Measurements from ENCODE around the gene EP300. TPM values are rescaled to one million over a fixed set of nuclear protein-coding genes. Genes with fewer than 3 reads are reported as not detected.
A peak's percentile ranks its signal among the peaks of the same experiment; 100 is the strongest.
"Not testable (repeated sequence)": the region's sequence is repeated elsewhere in the genome, so short reads cannot be mapped to it uniquely, and the experiment has no call there.

EP300 gene
- total RNA-seq, 1 donor from 2014 or later = 89.2 TPM

DNA sequence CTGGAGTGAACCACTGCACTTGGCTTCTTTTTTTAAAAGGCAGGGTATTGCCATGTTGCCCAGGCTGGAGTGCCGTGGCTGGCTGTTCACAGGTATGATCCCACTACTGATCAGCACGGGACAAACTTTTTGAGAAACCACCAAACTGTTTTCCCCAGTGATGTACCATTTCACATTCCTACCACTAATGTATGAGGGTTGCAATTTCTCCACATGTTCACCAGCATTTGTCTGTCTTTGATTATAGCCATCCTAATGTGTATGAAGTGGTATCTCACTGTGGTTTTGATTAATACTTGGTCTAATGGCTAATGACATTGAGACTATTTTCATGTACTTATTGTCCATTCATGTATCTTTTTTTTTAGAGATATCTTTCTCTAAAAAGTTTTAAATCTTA, 41.5 kb upstream of the EP300 start:
- Mint-ChIP-seq H3K27me3 (ENCODE audit: low read depth) (no peaks in the 10 kb centered on the region), H3K36me3 (ENCODE audit: low read depth) (no peaks in the 10 kb centered on the region), H3K9me3 (no peaks in the 10 kb centered on the region), H3K4me1 (peaks cover 12% of the 10 kb centered on the region), H3K4me3 (no peak overlapping the region), H3K27ac (ENCODE audit: unreplicated experiment) (no peak overlapping the region)
- TF ChIP-seq, protein P1, sequence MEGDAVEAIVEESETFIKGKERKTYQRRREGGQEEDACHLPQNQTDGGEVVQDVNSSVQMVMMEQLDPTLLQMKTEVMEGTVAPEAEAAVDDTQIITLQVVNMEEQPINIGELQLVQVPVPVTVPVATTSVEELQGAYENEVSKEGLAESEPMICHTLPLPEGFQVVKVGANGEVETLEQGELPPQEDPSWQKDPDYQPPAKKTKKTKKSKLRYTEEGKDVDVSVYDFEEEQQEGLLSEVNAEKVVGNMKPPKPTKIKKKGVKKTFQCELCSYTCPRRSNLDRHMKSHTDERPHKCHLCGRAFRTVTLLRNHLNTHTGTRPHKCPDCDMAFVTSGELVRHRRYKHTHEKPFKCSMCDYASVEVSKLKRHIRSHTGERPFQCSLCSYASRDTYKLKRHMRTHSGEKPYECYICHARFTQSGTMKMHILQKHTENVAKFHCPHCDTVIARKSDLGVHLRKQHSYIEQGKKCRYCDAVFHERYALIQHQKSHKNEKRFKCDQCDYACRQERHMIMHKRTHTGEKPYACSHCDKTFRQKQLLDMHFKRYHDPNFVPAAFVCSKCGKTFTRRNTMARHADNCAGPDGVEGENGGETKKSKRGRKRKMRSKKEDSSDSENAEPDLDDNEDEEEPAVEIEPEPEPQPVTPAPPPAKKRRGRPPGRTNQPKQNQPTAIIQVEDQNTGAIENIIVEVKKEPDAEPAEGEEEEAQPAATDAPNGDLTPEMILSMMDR (conservative IDR thresholded peaks at IDR 0.05) = peak; percentile 30
- DNase-seq (ENCODE audit: low read depth, low spot score) = no peak

DNA sequence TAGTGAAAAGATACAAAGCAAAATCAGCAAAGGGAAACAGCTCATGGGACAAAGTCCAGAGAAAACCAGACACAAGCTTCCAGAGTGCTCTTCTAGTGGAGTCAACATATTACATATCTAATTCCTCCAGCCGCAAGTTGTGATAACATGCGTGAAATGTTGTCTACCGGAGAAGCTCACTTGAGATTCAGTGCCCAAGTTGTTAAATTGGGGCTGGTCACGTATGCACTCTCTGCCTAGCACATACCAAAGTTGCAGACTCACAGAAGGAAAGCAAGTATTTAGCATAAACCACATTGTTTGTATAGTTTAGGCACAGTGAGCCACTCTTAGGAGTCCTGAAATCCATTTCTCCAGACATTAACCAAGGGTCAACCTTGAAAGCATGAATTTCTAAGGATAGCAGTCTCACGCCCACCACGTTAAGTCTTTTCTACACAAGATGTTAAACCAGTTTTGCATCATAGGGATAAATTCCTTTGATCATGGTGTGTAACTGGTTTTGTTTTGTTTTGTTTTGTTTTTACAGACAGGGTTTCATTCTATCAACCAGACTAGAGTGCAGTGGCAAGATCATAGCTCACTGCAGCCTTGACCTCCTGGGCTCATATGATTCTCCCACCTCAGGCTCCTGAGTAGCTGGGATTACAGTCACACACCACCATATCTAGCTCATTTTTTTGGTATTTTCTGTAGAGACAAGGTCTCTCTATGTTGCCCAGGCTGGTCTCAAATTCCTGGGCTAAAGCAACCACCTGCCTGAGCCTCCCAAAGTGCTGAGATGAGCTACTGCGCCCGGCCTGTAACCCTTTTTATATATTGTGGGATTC, 39.5 kb upstream of the EP300 start:
- H3K27me3 Mint-ChIP-seq (ENCODE audit: low read depth) = no peaks in the 10 kb centered on the region
- DNase-seq (ENCODE audit: low read depth, low spot score) = no peak
- H3K4me1 Mint-ChIP-seq = peaks cover 12% of the 10 kb centered on the region
- H3K27ac Mint-ChIP-seq (ENCODE audit: unreplicated experiment) = no peak overlapping the region
- TF ChIP-seq, protein P1 (conservative IDR thresholded peaks at IDR 0.05) = no peak
- no peaks in the 10 kb centered on the region for H3K36me3 Mint-ChIP-seq (ENCODE audit: low read depth)
- H3K4me3 Mint-ChIP-seq = no peak overlapping the region
- H3K9me3 Mint-ChIP-seq = no peaks in the 10 kb centered on the region

DNA sequence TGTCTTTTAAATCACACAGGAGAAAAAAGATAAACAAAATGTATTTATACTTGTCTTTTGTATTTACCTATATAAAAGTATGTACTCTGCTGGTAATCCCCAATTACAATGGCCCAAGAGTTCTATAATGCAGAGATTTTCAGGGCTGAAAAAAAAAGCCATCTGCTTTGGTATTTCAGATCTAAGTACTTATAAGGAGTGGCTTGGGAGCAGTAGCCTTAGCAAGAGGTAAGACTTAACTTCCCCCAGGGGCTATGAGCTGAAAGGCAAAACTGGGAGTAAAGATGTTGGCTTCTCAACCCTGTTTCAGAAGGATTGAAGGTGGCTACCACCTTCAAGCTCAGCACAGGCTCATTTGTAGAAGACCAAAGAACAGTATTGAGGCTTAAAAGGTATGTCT, 35.3 kb upstream of the EP300 start:
- Mint-ChIP-seq H3K36me3 (ENCODE audit: low read depth) (no peaks in the 10 kb centered on the region), H3K4me1 (peaks cover 2% of the 10 kb centered on the region), H3K27me3 (ENCODE audit: low read depth) (no peaks in the 10 kb centered on the region), H3K9me3 (no peaks in the 10 kb centered on the region), H3K27ac (ENCODE audit: unreplicated experiment) (no peak overlapping the region), H3K4me3 (no peak overlapping the region)
- no peak for DNase-seq (ENCODE audit: low read depth, low spot score)
- TF ChIP-seq, protein P1 (conservative IDR thresholded peaks at IDR 0.05) = no peak

DNA sequence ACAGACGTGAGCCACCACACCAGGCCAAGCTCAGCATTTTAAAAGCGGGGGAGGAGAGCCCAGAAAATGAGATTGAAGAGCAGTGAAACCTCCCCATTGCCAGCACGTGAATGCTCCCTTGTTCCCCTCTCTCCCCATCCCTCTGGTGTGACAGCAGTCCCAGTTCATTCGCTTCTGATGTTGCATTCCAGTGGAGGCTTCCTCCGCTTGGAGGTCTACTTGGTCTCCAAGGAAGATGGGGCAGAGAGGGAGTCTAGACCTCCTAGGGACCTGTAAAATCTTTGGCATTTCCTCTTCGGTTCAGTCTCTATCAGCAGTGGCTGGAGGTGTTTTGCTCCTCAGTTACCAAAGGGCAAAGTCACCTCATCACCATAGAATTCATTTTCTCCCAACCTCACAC, 30.2 kb upstream of the EP300 start:
- H3K36me3 Mint-ChIP-seq (ENCODE audit: low read depth) = no peaks in the 10 kb centered on the region
- H3K9me3 Mint-ChIP-seq = no peaks in the 10 kb centered on the region
- peaks cover 4% of the 10 kb centered on the region for H3K4me1 Mint-ChIP-seq
- H3K4me3 Mint-ChIP-seq = no peak overlapping the region
- no peak overlapping the region for H3K27ac Mint-ChIP-seq (ENCODE audit: unreplicated experiment)
- H3K27me3 Mint-ChIP-seq (ENCODE audit: low read depth) = no peaks in the 10 kb centered on the region
- TF ChIP-seq, protein P1 (conservative IDR thresholded peaks at IDR 0.05) = no peak
- DNase-seq (ENCODE audit: low read depth, low spot score) = no peak

DNA sequence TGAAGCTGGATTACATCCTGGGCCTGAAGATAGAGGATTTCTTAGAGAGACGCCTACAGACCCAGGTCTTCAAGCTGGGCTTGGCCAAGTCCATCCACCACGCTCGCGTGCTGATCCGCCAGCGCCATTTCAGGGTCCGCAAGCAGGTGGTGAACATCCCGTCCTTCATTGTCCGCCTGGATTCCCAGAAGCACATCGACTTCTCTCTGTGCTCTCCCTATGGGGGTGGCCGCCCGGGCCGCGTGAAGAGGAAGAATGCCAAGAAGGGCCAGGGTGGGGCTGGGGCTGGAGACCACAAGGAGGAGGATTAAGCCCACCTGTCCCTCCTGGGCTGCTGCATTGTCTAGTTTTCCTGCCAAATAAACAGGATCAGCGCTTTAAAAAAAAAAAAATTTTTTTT, 28.1 kb upstream of the EP300 start:
- H3K36me3 Mint-ChIP-seq (ENCODE audit: low read depth); H3K4me1 Mint-ChIP-seq; DNase-seq (ENCODE audit: low read depth, low spot score); H3K4me3 Mint-ChIP-seq; H3K27ac Mint-ChIP-seq (ENCODE audit: unreplicated experiment); H3K9me3 Mint-ChIP-seq; H3K27me3 Mint-ChIP-seq (ENCODE audit: low read depth): not testable (repeated sequence)

DNA sequence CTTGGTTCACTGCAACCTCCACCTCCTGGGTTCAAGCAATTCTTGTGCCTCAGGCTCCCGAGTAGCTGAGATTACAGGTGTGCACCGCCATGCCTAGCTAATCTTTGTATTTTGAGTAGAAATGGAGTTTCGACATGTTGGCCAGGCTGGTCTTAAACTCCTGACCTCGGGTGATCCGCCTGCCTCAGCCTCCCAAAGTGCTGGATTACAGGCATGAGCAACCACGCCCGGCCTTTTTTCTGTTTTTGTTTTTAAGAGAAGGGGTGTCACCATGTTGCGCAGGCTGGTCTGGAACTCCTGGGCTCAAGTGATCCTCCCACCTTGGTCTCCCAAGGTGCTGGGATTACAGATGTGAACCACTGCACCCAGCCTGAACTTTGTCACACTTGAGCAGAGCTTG, 26.1 kb upstream of the EP300 start:
- not testable (repeated sequence) for H3K27me3 Mint-ChIP-seq (ENCODE audit: low read depth); H3K9me3 Mint-ChIP-seq; H3K36me3 Mint-ChIP-seq (ENCODE audit: low read depth); H3K27ac Mint-ChIP-seq (ENCODE audit: unreplicated experiment); H3K4me1 Mint-ChIP-seq; H3K4me3 Mint-ChIP-seq; DNase-seq (ENCODE audit: low read depth, low spot score)

DNA sequence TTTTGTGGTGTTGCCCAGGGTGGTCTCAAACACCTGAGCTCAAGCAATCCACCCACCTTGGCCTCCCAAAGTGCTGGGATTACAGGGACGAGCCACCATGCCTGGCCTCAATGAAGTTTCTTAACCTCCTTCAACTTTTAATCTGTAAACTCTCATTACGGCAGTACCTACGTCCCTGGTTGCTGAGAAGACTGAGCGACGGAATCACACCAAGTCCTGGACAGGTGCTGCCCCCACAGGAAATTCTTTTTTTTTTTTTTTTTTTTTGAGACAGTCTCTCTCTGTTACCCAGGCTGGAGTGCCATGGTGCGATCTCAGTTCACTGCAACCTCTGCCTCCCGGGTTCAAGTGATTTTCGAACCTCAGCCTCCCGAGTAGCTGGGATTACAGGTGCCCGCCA, 24.4 kb upstream of the EP300 start:
- not testable (repeated sequence) for DNase-seq (ENCODE audit: low read depth, low spot score); H3K9me3 Mint-ChIP-seq; H3K27ac Mint-ChIP-seq (ENCODE audit: unreplicated experiment); H3K27me3 Mint-ChIP-seq (ENCODE audit: low read depth); H3K4me1 Mint-ChIP-seq; H3K36me3 Mint-ChIP-seq (ENCODE audit: low read depth); H3K4me3 Mint-ChIP-seq
